ENCODE data around the gene CTSC. TPM values are rescaled to one million over a fixed set of nuclear protein-coding genes. Genes with fewer than 3 reads are reported as not detected.

CTSC gene
- total RNA-seq, 2 experiments from 2014 or later: 211 to 219 TPM

Other genes with a start within 250 kb of the CTSC start
- under 1 TPM; 0.70 to 0.82 TPM for gene RAB38, start 162.3 kb downstream of the CTSC start, total RNA-seq

Data from activated CD8-positive, alpha-beta T cell treated with anti-CD3 and anti-CD28 coated beads, Interleukin-2, amount 10 ng/mL, durations not matched to agents 7 days and 5 days (primary cell).